ENCODE measurements around the gene YY1.
"Not testable (repeated sequence)": the region's sequence is repeated elsewhere in the genome, so short reads cannot be mapped to it uniquely, and the experiment has no call there.

YY1 gene

DNA sequence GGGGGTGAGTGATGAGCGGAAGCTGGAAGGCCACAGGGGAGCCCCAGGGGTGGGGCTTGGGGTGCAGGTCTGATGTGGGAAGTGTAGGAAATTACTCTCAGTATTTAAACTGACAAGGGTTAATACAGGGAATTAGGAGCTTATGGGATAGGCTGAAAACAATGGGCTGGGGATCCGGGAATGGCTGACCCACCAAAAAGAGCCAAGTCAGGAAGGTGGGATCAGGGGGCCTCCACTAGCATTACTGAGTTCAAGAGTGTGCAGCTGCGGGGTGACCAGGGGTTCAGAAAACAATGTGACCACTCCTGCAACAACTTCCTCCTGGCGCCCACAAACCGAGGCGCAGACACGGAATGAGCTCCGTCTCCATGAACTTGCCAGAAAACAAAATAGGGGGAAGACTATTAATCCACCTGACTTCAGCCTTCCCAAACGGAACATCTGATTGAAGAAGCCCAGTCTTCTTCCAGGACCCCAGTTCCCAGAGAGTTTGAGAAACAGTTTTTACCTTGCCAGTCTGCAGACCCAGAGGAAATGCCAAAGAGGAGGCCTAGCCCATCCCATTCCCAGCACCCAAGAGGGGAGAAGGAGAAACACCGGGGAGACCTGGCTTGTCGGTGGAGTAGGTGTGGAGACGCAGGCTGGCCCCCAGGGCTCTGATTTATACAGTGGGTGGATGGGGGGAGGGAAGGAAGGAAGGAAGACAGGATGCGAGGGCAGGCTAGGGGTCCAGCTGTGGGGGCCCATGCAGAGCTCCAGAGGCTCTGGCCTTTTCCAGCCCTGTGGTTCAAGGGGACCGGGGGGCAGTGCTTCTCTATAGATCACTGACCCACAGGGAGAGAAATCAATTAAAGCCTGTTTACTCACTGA, 16.5 kb upstream of the YY1 start:
- H3K27ac ChIP-seq, result no peak overlapping the region
- TF ChIP-seq, protein P1, sequence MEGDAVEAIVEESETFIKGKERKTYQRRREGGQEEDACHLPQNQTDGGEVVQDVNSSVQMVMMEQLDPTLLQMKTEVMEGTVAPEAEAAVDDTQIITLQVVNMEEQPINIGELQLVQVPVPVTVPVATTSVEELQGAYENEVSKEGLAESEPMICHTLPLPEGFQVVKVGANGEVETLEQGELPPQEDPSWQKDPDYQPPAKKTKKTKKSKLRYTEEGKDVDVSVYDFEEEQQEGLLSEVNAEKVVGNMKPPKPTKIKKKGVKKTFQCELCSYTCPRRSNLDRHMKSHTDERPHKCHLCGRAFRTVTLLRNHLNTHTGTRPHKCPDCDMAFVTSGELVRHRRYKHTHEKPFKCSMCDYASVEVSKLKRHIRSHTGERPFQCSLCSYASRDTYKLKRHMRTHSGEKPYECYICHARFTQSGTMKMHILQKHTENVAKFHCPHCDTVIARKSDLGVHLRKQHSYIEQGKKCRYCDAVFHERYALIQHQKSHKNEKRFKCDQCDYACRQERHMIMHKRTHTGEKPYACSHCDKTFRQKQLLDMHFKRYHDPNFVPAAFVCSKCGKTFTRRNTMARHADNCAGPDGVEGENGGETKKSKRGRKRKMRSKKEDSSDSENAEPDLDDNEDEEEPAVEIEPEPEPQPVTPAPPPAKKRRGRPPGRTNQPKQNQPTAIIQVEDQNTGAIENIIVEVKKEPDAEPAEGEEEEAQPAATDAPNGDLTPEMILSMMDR (conservative IDR thresholded peaks at IDR 0.05; ENCODE audit: low read depth), result no peak
- DNase-seq (ENCODE audit: low spot score), result no peak
- ChIA-PET POLR2A (ENCODE audit: low non-redundant PET) (no interaction called here), CTCF (no interaction called here)

DNA sequence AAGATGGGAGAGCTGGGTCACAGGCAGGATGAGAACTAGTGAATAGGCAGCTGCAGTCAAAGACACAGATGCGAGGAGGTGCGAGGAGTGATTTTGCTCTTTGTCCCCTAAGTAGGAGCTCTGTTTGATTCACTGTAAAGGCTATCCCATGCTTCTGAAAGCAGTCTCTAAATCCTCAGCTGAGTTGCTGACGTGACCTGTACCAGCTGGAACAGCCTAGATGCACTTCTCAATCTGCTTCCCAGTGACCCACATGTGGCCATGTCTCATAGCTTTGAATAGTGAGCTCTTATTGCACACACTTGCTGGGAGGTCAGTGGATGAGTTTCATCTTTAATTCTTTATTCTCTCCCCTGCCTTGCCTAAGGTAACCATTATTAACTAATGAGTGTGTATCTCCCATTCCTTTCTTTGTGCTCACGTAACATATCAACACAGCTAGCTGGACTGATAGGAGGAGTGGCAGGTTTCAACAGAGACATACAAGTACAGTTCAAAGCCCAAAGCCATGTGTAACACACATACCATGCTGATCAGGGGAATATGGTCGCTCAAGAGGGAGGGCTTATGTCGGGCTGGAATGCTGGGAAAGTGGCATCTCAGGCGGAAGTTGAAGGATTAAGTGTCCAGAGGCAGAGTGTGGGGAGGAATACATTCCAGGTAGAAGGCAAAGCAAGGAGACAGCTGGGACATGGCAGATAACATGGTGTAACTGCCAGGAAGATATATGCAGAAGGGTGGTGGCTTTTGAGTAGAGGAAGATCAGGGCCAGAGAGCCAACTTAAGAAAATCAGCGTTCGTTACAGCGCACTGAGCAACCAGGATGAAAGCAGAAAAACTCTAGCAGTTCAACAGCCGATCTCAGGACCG, 15.4 kb upstream of the YY1 start:
- H3K27ac ChIP-seq, result no peak overlapping the region
- ChIA-PET POLR2A (ENCODE audit: low non-redundant PET) (no interaction called here), CTCF (no interaction called here)
- DNase-seq (ENCODE audit: low spot score), result no peak
- TF ChIP-seq, protein P1 (conservative IDR thresholded peaks at IDR 0.05; ENCODE audit: low read depth), result no peak

DNA sequence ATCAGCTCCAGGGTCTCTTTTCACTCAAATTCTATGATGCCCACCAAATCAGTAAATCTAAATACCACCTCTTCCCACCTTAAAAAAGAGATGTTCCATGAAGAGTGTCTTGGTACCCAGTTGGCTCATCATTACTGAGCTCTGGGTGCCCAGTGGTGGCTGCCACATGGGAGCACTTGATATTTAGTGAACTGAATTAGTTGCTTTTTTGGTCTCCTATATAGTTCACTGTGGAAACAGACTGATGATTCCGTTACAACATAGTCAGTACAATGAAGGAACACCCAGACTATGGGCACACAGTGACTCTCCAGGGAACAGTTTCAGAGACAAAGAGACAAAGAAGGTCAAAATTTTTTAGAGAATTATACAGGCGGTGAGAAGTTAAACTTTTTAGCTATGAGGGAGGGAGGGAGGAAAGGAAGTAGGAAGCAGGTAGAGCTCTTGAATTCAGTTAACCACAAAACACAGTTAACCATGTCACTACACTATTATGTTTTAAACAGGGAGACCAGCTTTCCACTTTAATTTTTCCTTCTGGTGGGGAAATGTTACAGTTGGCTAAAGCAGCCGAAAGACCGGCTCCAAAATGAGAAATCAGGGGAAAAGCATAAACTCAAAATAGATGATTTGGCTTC, 14.6 kb upstream of the YY1 start:
- no peak overlapping the region for H3K27ac ChIP-seq
- DNase-seq (ENCODE audit: low spot score), result no peak
- POLR2A ChIA-PET (ENCODE audit: low non-redundant PET), result no interaction called here
- CTCF ChIA-PET, result no interaction called here
- TF ChIP-seq, protein P1 (conservative IDR thresholded peaks at IDR 0.05; ENCODE audit: low read depth), result no peak

DNA sequence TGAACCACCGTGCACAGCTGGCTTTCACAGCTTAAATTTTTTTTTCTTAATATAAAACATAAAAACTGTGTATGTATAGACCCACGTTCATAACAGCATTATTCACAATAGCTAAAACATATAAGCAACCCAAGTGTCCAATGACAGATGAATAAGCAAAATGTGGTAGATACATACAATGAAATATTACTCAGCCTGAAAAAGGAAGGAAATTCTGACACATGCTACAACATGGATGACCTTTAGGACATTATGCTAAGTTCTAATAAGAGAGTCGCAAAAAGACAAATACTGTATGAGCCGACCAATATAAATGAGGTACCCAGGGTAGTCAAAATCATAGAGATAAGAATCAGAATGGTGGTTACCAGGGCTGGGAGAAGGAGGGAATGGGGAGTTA, 13.8 kb upstream of the YY1 start:
- H3K27ac ChIP-seq, result no peak overlapping the region
- no peak for DNase-seq (ENCODE audit: low spot score)
- TF ChIP-seq, protein P1 (conservative IDR thresholded peaks at IDR 0.05; ENCODE audit: low read depth), result no peak
- ChIA-PET CTCF (interaction anchor here (0.6 kb wide), 1 partner anchor 94 kb away, joined by 4 read pairs; no protein-coding TSS in a partner anchor), POLR2A (ENCODE audit: low non-redundant PET) (no interaction called here)

DNA sequence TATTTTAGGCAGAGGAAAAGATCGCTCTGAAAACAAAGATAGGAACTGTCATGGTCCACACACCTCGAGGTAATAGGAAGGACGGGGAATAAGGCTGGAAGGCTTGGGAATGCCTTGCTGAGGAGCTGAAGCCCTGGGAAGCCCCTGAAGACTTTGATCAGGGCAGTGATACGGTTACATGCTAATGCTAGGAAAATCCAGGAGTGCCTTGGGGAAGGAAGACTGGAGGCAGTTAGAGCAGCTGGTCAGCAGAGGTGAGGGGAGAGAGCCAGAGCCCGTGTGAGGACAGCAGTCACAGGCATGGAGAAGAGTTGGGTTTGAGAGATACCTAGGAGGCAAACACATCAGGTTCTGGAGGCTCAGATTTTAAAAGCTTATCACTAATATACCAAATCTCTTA, 8.6 kb upstream of the YY1 start:
- POLR2A ChIA-PET (ENCODE audit: low non-redundant PET), result no interaction called here
- H3K27ac ChIP-seq, result no peak overlapping the region
- DNase-seq (ENCODE audit: low spot score), result no peak
- TF ChIP-seq, protein P1 (conservative IDR thresholded peaks at IDR 0.05; ENCODE audit: low read depth), result no peak
- CTCF ChIA-PET, result no interaction called here

DNA sequence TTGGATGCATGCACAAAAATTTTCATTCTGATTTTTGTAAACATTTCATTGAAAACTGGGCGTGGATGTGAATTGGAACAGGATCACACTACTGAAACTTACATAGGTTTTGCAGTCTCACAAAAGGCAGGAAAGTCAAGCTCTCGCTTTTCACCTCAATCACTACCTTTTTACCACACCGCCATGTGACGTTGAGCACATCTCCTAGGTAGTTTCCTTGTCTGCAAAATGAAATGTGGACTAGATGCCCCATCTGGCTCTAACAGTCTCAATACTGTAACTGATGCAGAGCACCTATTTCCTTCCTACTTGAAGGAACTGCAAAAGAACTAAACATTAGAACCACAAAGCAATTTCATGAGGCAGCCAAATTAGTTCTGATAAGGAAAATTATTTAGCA, 4.4 kb upstream of the YY1 start:
- ChIA-PET CTCF (interaction anchor here (0.7 kb wide), 1 partner anchor 176 kb away, joined by 5 read pairs; no protein-coding TSS in a partner anchor), POLR2A (ENCODE audit: low non-redundant PET) (interaction anchor here (0.6 to 0.8 kb wide), 2 partner anchors 13 to 358 kb away, joined by 3 read pairs; no protein-coding TSS in a partner anchor)
- no peak overlapping the region for H3K27ac ChIP-seq
- TF ChIP-seq, protein P1 (conservative IDR thresholded peaks at IDR 0.05; ENCODE audit: low read depth), result no peak
- DNase-seq (ENCODE audit: low spot score), result no peak

DNA sequence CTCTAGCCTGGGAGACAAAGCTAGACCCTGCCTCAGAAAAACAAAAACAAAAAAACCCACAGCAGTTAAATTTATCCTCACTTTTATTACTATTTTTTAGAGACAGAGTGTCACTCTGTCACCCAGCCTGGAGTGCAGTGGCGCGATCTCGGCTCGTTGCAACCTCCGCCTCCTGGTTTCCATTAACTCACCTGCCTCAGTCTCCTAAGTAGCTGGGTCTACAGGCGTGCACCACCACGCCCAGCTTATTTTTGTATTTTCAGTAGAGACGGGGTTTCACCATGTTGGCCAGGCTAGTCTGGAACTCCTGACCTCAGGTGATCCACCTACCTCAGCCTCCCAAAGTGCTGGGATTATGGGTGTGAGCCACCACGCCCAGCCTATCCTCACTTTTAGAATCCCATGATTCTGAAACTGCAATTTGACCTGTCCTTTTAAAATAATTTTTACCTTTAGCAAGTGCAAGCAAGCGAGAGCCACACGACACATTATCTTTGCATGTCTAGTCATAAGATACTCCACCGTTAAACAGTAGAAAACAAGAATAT, 2.6 kb upstream of the YY1 start:
- H3K27ac ChIP-seq, result not testable (repeated sequence)

More for the DNA sequence above, 2.6 kb upstream of the YY1 start:
- DNase-seq (ENCODE audit: low spot score); CTCF ChIA-PET; POLR2A ChIA-PET (ENCODE audit: low non-redundant PET): not testable (repeated sequence)

All from RWPE1 (cell line).